Smooth muscle cell (in vitro differentiated cells): ENCODE results near the gene GTF2IRD1. TPM values are rescaled to one million over a fixed set of nuclear protein-coding genes. Genes with fewer than 3 reads are reported as not detected.

ENCODE experiments used
- DNase-seq: peaks from one replicate; lab custom pipeline; 2025; ENCODE audit not compliant: unreplicated experiment; lab: John Stamatoyannopoulos, UW
- H2AFZ ChIP-seq: fragments of 200-600 bp; sonication (generic); 2 replicates; pipeline ENCODE4 v1.6.0; 2016; ENCODE audit warnings: antibody characterized with exemption, low read depth, mild to moderate bottlenecking
- H3F3A ChIP-seq: fragments of 200-600 bp; sonication (generic); 2 replicates; pipeline ENCODE4 v1.6.0; 2017; ENCODE audit warnings: antibody characterized with exemption, low read depth
- H3K27ac ChIP-seq: fragments of 200-600 bp; sonication (generic); 2 replicates; pipeline ENCODE4 v1.5.1; 2016; ENCODE audit warnings: low read depth, mild to moderate bottlenecking
- H3K27me3 ChIP-seq: fragments of 200-600 bp; sonication (generic); 2 replicates; pipeline ENCODE4 v1.6.1; 2016; ENCODE audit warnings: low read depth, mild to moderate bottlenecking
- H3K36me3 ChIP-seq: fragments of 200-600 bp; sonication (generic); 2 replicates; pipeline ENCODE4 v1.5.1; 2016; ENCODE audit warnings: low read depth
- H3K4me1 ChIP-seq: fragments of 200-600 bp; sonication (generic); 2 replicates; pipeline ENCODE4 v1.5.1; 2016; ENCODE audit warnings: low read depth
- H3K4me2 ChIP-seq: fragments of 200-600 bp; sonication (generic); 2 replicates; pipeline ENCODE4 v1.6.0; 2016; ENCODE audit warnings: mild to moderate bottlenecking
- H3K4me3 ChIP-seq: fragments of 200-600 bp; sonication (generic); 2 replicates; pipeline ENCODE4 v1.5.1; 2016; ENCODE audit warnings: mild to moderate bottlenecking
- H3K79me2 ChIP-seq: fragments of 200-600 bp; sonication (generic); 2 replicates; pipeline ENCODE4 v1.6.0; 2016; ENCODE audit warnings: low read depth, mild to moderate bottlenecking
- H3K9ac ChIP-seq: fragments of 200-600 bp; sonication (generic); 2 replicates; pipeline ENCODE4 v1.6.0; 2016; ENCODE audit warnings: low read depth
- H3K9me3 ChIP-seq: fragments of 200-600 bp; sonication (generic); replicated peaks from 2 replicates; pipeline ENCODE4 v1.5.1; 2016; ENCODE audit warnings: low read depth
- H4K20me1 ChIP-seq: fragments of 200-600 bp; sonication (generic); 2 replicates; pipeline ENCODE4 v1.6.0; 2016; ENCODE audit warnings: low read depth
- WGBS: methylation state at CpG from one replicate; pipeline ENCODE4 v1.1.7; 2016; ENCODE audit warnings: low lambda C conversion rate; 5-methylcytosine and 5-hydroxymethylcytosine counted together
- polyA plus RNA-seq: library from polyadenylated mRNA; unstranded; fragments of >200 nt; fragmentation: Nextera tagmentation; extraction: Ambion mirVana; gene quantifications from 2 replicates; pipeline ENCODE4 v1.2.1, GENCODE V29; 2016
- total RNA-seq: library from RNA; depleted of rRNA; stranded (reverse); fragments of >200 nt; gene quantifications from 2 replicates; pipeline ENCODE4 v1.2.3, GENCODE V29; 2014
- TF ChIP-seq, protein P1 (sequence below): fragments of 200-600 bp; sonication (generic); IDR thresholded peaks from 2 replicates; pipeline ENCODE4 v1.5.1; 2017; ENCODE audit warnings: borderline replicate concordance, mild to moderate bottlenecking, antibody characterized with exemption; ENCODE audit not compliant: insufficient read depth, poor library complexity, severe bottlenecking

Gene GTF2IRD1
- total and polyA plus RNA-seq, 2 experiments from 2014 or later: 20.0 to 41.5 TPM

DNA sequence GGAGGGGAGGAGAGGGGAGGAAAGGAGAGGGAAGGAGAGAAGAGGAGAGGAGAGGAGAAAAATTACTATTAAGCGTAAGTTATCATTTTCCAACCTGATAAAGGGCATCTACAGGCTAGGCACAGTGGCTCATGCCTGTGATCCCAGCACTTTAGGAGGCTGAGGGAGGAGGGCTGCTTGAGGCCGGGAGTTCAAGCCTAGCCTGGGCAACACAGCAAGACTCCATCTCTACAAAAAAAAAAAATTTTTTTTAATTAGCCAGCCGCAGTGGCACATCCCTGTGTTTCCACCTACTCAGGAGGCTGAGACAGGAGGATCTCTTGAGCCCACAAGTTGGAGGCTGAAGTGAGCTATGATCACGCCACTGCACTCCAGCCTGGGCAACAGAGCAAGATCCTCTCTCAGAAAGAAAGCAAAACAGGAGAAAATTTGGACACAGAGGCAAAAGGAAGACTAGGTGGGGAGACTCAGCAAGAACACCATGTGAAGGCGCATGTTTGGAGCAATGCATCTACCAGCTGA lies 168.6 kb downstream of the GTF2IRD1 start:
- no peak overlapping the region for H3K27ac ChIP-seq
- TF ChIP-seq, protein P1, sequence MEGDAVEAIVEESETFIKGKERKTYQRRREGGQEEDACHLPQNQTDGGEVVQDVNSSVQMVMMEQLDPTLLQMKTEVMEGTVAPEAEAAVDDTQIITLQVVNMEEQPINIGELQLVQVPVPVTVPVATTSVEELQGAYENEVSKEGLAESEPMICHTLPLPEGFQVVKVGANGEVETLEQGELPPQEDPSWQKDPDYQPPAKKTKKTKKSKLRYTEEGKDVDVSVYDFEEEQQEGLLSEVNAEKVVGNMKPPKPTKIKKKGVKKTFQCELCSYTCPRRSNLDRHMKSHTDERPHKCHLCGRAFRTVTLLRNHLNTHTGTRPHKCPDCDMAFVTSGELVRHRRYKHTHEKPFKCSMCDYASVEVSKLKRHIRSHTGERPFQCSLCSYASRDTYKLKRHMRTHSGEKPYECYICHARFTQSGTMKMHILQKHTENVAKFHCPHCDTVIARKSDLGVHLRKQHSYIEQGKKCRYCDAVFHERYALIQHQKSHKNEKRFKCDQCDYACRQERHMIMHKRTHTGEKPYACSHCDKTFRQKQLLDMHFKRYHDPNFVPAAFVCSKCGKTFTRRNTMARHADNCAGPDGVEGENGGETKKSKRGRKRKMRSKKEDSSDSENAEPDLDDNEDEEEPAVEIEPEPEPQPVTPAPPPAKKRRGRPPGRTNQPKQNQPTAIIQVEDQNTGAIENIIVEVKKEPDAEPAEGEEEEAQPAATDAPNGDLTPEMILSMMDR: no peak
- no peak overlapping the region for H3K4me2 ChIP-seq
- no peaks in the 10 kb centered on the region for H3K27me3 ChIP-seq
- H3K9ac ChIP-seq: no peak overlapping the region
- WGBS: 93% methylated on average over 5 of the region's 5 CpGs
- no peak for DNase-seq
- peaks cover 14% of the 10 kb centered on the region for H3K4me1 ChIP-seq
- no peak overlapping the region for H3K4me3 ChIP-seq
- no peaks in the 10 kb centered on the region for H4K20me1 ChIP-seq
- H3F3A ChIP-seq: no peaks in the 10 kb centered on the region
- H2AFZ ChIP-seq: no peak overlapping the region
- H3K79me2 ChIP-seq: no peaks in the 10 kb centered on the region
- H3K9me3 ChIP-seq: no peaks in the 10 kb centered on the region
- no peaks in the 10 kb centered on the region for H3K36me3 ChIP-seq

DNA sequence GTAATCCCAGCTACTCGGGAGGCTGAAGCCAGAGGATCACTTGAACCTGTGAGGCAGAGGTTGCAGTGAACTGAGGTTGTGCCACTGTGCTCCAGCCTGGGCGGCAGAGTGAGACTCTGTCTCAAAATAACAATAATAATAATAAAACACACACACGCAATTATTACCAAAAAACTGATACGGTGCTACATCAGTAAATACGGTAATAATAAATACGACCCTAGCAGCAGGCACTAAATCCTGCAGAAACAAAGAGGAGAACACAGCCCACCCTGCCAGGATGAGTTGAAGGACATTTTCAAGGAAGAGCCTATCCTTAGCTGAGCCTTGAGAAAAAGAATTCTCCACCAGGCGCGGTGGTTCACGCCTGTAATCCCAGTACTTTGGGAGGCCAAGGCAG lies 169.4 kb downstream of the GTF2IRD1 start:
- Histone ChIP-seq H2AFZ (no peak overlapping the region), H3K27me3 (no peaks in the 10 kb centered on the region), H3K27ac (no peak overlapping the region), H3K9me3 (no peaks in the 10 kb centered on the region), H3F3A (no peaks in the 10 kb centered on the region), H3K4me1 (peaks cover 18% of the 10 kb centered on the region), H3K79me2 (no peaks in the 10 kb centered on the region), H3K36me3 (no peaks in the 10 kb centered on the region), H3K4me3 (no peak overlapping the region), H3K9ac (no peak overlapping the region), H4K20me1 (no peaks in the 10 kb centered on the region), H3K4me2 (no peak overlapping the region)
- TF ChIP-seq, protein P1: no peak
- 84% methylated on average over 9 of the region's 9 CpGs for WGBS
- DNase-seq: no peak

DNA sequence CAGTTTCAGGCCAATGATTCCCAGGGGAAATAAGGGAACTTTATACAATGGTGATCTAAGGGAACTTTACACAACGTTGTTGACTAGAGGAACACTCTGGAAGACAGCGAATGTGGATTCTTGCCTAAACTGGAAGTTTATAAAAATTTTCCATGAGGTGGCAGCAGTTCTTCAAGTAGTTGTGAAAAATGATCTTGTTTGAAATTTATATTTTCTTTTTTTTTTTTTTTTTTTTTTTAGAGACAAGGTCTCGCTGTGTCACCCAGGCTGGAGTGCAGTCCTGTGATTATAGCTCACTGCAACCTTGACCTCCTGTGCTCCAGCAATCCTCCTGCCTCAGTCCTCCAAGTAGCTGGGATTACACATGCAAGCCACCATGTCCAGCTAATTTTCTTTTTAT lies 171.7 kb downstream of the GTF2IRD1 start:
- no peak overlapping the region for H3K27ac ChIP-seq
- no peaks in the 10 kb centered on the region for H3K27me3 ChIP-seq
- no peak overlapping the region for H2AFZ ChIP-seq
- H3K79me2 ChIP-seq: no peaks in the 10 kb centered on the region
- H3K4me2 ChIP-seq: no peak overlapping the region
- H3K9ac ChIP-seq: no peak overlapping the region
- TF ChIP-seq, protein P1: peak; percentile 8
- H3K9me3 ChIP-seq: no peaks in the 10 kb centered on the region
- DNase-seq: no peak
- no peaks in the 10 kb centered on the region for H3K36me3 ChIP-seq
- peaks cover 14% of the 10 kb centered on the region for H3K4me1 ChIP-seq
- H3F3A ChIP-seq: no peaks in the 10 kb centered on the region
- no peaks in the 10 kb centered on the region for H4K20me1 ChIP-seq
- no peak overlapping the region for H3K4me3 ChIP-seq
- 79% methylated on average over 3 of the region's 3 CpGs for WGBS
